H9 (cell line): ENCODE measurements around the gene TEX22. TPM values are rescaled to one million over a fixed set of nuclear protein-coding genes. Genes with fewer than 3 reads are reported as not detected.

ENCODE experiments used
- DNase-seq: peaks from one replicate; pipeline ENCODE4 v3.0.0-alpha.2; 2017
- H2AFZ ChIP-seq: one replicate; pipeline ENCODE4 v1.6.1; 2013; ENCODE audit warnings: mild to moderate bottlenecking, low read length, control low read depth, moderate library complexity
- H2AK5ac ChIP-seq: 2 replicates; pipeline ENCODE4 v1.6.1; 2013; ENCODE audit warnings: low read length, control low read depth, mixed read lengths; ENCODE audit not compliant: insufficient read length
- H2BK120ac ChIP-seq: one replicate; pipeline ENCODE4 v1.6.1; 2013; ENCODE audit warnings: low read depth, mild to moderate bottlenecking, low read length, control low read depth, inconsistent platforms; ENCODE audit not compliant: poor library complexity, severe bottlenecking
- H2BK12ac ChIP-seq: 2 replicates; pipeline ENCODE4 v1.6.1; 2013; ENCODE audit warnings: low read length, control low read depth, mixed read lengths, low read depth; ENCODE audit not compliant: insufficient read length
- H2BK15ac ChIP-seq: 2 replicates; pipeline ENCODE4 v1.6.1; 2013; ENCODE audit warnings: low read depth, low read length, control low read depth
- H2BK20ac ChIP-seq: one replicate; pipeline ENCODE4 v1.6.1; 2013; ENCODE audit warnings: low read depth, mild to moderate bottlenecking, low read length, control low read depth, inconsistent platforms; ENCODE audit not compliant: poor library complexity, severe bottlenecking
- H2BK5ac ChIP-seq: 2 replicates; pipeline ENCODE4 v1.6.1; 2013; ENCODE audit warnings: low read length, control low read depth, mixed read lengths; ENCODE audit not compliant: insufficient read length
- H3K14ac ChIP-seq: 2 replicates; pipeline ENCODE4 v1.6.1; 2013; ENCODE audit warnings: low read length, control low read depth; ENCODE audit not compliant: insufficient read depth
- H3K18ac ChIP-seq: 2 replicates; pipeline ENCODE4 v1.6.1; 2013; ENCODE audit warnings: low read depth, mild to moderate bottlenecking, mixed read lengths, low read length, control low read depth; ENCODE audit not compliant: insufficient read length
- H3K23ac ChIP-seq: 2 replicates; pipeline ENCODE4 v1.6.1; 2013; ENCODE audit warnings: low read length, control low read depth, mixed read lengths, low read depth; ENCODE audit not compliant: insufficient read length
- H3K23me2 ChIP-seq: 2 replicates; pipeline ENCODE4 v1.6.1; 2013; ENCODE audit warnings: low read depth, mild to moderate bottlenecking, mixed read lengths, low read length, control low read depth; ENCODE audit not compliant: insufficient read length, poor library complexity, severe bottlenecking
- H3K27ac ChIP-seq: 2 replicates; pipeline ENCODE4 v1.5.1; 2013; ENCODE audit warnings: low read length, control low read depth, mixed read lengths, low read depth; ENCODE audit not compliant: insufficient read length
- H3K27me3 ChIP-seq: 2 replicates; pipeline ENCODE4 v1.6.1; 2013; ENCODE audit warnings: low read length, control low read depth, inconsistent platforms; ENCODE audit not compliant: insufficient read depth
- H3K4ac ChIP-seq: 2 replicates; pipeline ENCODE4 v1.6.1; 2013; ENCODE audit warnings: low read depth, mild to moderate bottlenecking, control low read depth, inconsistent platforms, low read length, moderate library complexity
- H3K4me1 ChIP-seq: 2 replicates; pipeline ENCODE4 v1.6.1; 2013; ENCODE audit warnings: low read length, control low read depth, inconsistent platforms; ENCODE audit not compliant: insufficient read depth
- H3K4me2 ChIP-seq: 2 replicates; pipeline ENCODE4 v1.6.1; 2013; ENCODE audit warnings: low read length, control low read depth, mixed read lengths; ENCODE audit not compliant: insufficient read length, insufficient read depth
- H3K56ac ChIP-seq: 2 replicates; pipeline ENCODE4 v1.6.1; 2013; ENCODE audit warnings: low read depth, mild to moderate bottlenecking, mixed read lengths, low read length, control low read depth; ENCODE audit not compliant: insufficient read length
- H3K79me1 ChIP-seq: 2 replicates; pipeline ENCODE4 v1.6.1; 2013; ENCODE audit warnings: low read depth, mild to moderate bottlenecking, moderate library complexity, low read length, control low read depth, inconsistent platforms; ENCODE audit not compliant: insufficient read depth, poor library complexity, severe bottlenecking
- H3K79me2 ChIP-seq: 2 replicates; pipeline ENCODE4 v1.6.1; 2013; ENCODE audit warnings: low read length, control low read depth, inconsistent platforms; ENCODE audit not compliant: insufficient read depth
- H3K9ac ChIP-seq: 2 replicates; pipeline ENCODE4 v1.6.1; 2013; ENCODE audit warnings: low read length, control low read depth, mixed read lengths; ENCODE audit not compliant: insufficient read length; ENCODE audit errors: extremely low read depth
- H3K9me3 ChIP-seq: one replicate; pipeline ENCODE4 v1.6.1; 2013; ENCODE audit warnings: low read depth, low read length, inconsistent platforms; ENCODE audit not compliant: control insufficient read depth
- H3T11ph ChIP-seq: one replicate; pipeline ENCODE4 v1.6.1; 2013; ENCODE audit warnings: mild to moderate bottlenecking, low read length, control low read depth, inconsistent platforms
- H4K20me1 ChIP-seq: one replicate; pipeline ENCODE4 v1.6.1; 2013; ENCODE audit not compliant: control insufficient read depth, insufficient read length, insufficient read depth
- H4K5ac ChIP-seq: 2 replicates; pipeline ENCODE4 v1.6.1; 2013; ENCODE audit warnings: low read depth, mild to moderate bottlenecking, mixed read lengths, low read length, control low read depth; ENCODE audit not compliant: insufficient read length
- H4K8ac ChIP-seq: replicated peaks from 2 replicates; pipeline ENCODE4 v1.6.1; 2013; ENCODE audit warnings: low read length, control low read depth, mixed read lengths, low read depth; ENCODE audit not compliant: insufficient read length
- H4K91ac ChIP-seq: 2 replicates; pipeline ENCODE4 v1.6.1; 2013; ENCODE audit warnings: low read depth, mild to moderate bottlenecking, moderate library complexity, mixed read lengths, low read length, control low read depth; ENCODE audit not compliant: insufficient read length
- H3K27ac Mint-ChIP-seq, 3 experiments: 2 replicates in 2 of 3; 3 replicates in 1 of 3; pipeline ENCODE4 v1.8.0; 2020 to 2021; ENCODE audit warnings: mixed read lengths in 3 of 3, mild to moderate bottlenecking in 1 of 3, moderate library complexity in 1 of 3
- H3K27me3 Mint-ChIP-seq: 2 replicates; pipeline ENCODE4 v1.8.0; 2021; ENCODE audit warnings: low read depth, mild to moderate bottlenecking, moderate library complexity, mixed read lengths
- H3K36me3 Mint-ChIP-seq, 3 experiments: 2 replicates in 2 of 3; 3 replicates in 1 of 3; pipeline ENCODE4 v1.8.0; 2020 to 2021; ENCODE audit warnings: low read depth in 3 of 3, mixed read lengths in 3 of 3; ENCODE audit not compliant: insufficient read depth in 1 of 3
- H3K4me1 Mint-ChIP-seq, 2 experiments: 2 replicates each; pipeline ENCODE4 v1.8.0; 2020; ENCODE audit warnings: mixed read lengths in 2 of 2
- H3K4me3 Mint-ChIP-seq, 2 experiments: 2 replicates in 1 of 2; 3 replicates in 1 of 2; pipeline ENCODE4 v1.8.0; 2020 to 2021; ENCODE audit warnings: mild to moderate bottlenecking in 2 of 2, mixed read lengths in 2 of 2, moderate library complexity in 1 of 2
- H3K9me3 Mint-ChIP-seq, 2 experiments: 2 replicates in 1 of 2; 3 replicates in 1 of 2; pipeline ENCODE4 v1.8.0; 2020; ENCODE audit warnings: mild to moderate bottlenecking in 2 of 2, mixed read lengths in 2 of 2, moderate library complexity in 1 of 2
- WGBS: extraction: QIAGEN DNeasy Blood & Tissue Kit; methylation state at CpG from one replicate; pipeline ENCODE4 v1.1.7; 2013; ENCODE audit warnings: missing lambda C conversion rate, low lambda C conversion rate, mixed read lengths; ENCODE audit not compliant: insufficient read length; ENCODE audit errors: extremely low coverage; 5-methylcytosine and 5-hydroxymethylcytosine counted together
- total RNA-seq: library from RNA; stranded (reverse); gene quantifications from 2 replicates; pipeline ENCODE4 v1.2.1, GENCODE V29; 2021
- TF ChIP-seq, protein P1 (sequence below): fragments of 200-600 bp; sonication (generic); conservative IDR thresholded peaks from 3 replicates; pipeline ENCODE4 v1.8.0; 2021; ENCODE audit warnings: antibody characterized with exemption, mild to moderate bottlenecking

TEX22 gene
- total RNA-seq, 1 experiment from 2014 or later = 0.83 TPM

DNA sequence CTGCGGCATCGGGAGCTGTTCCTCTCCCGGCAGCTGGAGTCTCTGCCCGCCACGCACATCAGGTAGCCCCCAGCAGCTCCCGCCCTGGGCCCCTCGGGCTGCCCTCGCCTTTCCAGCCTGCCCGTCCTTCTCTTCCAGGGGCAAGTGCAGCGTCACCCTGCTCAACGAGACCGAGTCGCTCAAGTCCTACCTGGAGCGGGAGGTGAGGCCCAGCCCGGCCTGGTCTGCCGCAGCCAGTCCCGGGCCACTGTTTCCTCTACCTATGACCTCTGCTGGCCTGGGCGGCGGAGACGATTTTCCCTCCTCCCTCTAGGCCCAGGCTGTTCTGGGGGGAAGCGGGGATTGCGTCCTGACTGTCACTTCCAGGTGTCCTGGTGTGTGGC is 51.8 kb downstream of the TEX22 start:
- Histone ChIP-seq H3K4me2 (no peak overlapping the region), H3K9me3 (no peaks in the 10 kb centered on the region), H4K20me1 (no peaks in the 10 kb centered on the region), H3K14ac (no peak overlapping the region), H2BK120ac (no peak overlapping the region), H3K4ac (no peak overlapping the region), H2AK5ac (no peak overlapping the region), H4K91ac (no peak overlapping the region), H3K23me2 (no peaks in the 10 kb centered on the region), H2BK5ac (no peak overlapping the region), H3K56ac (no peak overlapping the region), H3T11ph (no peak overlapping the region), H2AFZ (no peak overlapping the region), H3K23ac (no peak overlapping the region), H3K27ac (no peak overlapping the region), H4K8ac (no peak overlapping the region), H3K79me1 (no peaks in the 10 kb centered on the region), H3K9ac (no peak overlapping the region), H3K27me3 (no peaks in the 10 kb centered on the region), H2BK12ac (no peak overlapping the region), H3K79me2 (no peaks in the 10 kb centered on the region), H3K18ac (no peak overlapping the region), H2BK15ac (no peak overlapping the region), H3K4me1 (no peaks in the 10 kb centered on the region), H4K5ac (no peak overlapping the region), H2BK20ac (no peak overlapping the region)
- H3K27me3 Mint-ChIP-seq = no peaks in the 10 kb centered on the region
- no CpG with 5 or more reads among the region's 22 CpGs for WGBS
- TF ChIP-seq, protein P1, sequence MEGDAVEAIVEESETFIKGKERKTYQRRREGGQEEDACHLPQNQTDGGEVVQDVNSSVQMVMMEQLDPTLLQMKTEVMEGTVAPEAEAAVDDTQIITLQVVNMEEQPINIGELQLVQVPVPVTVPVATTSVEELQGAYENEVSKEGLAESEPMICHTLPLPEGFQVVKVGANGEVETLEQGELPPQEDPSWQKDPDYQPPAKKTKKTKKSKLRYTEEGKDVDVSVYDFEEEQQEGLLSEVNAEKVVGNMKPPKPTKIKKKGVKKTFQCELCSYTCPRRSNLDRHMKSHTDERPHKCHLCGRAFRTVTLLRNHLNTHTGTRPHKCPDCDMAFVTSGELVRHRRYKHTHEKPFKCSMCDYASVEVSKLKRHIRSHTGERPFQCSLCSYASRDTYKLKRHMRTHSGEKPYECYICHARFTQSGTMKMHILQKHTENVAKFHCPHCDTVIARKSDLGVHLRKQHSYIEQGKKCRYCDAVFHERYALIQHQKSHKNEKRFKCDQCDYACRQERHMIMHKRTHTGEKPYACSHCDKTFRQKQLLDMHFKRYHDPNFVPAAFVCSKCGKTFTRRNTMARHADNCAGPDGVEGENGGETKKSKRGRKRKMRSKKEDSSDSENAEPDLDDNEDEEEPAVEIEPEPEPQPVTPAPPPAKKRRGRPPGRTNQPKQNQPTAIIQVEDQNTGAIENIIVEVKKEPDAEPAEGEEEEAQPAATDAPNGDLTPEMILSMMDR = no peak
- no peak overlapping the region for H3K4me3 Mint-ChIP-seq
- DNase-seq = no peak
- no peak overlapping the region for H3K27ac Mint-ChIP-seq
- H3K9me3 Mint-ChIP-seq = no peaks in the 10 kb centered on the region
- H3K36me3 Mint-ChIP-seq = peaks cover 21 to 58% (median 50%) of the 10 kb centered on the region in 3 experiments; a peak in 6 of 7 replicates
- no peaks in the 10 kb centered on the region for H3K4me1 Mint-ChIP-seq
